ENCODE measurements around the gene COL18A1. TPM values are rescaled to one million over a fixed set of nuclear protein-coding genes. Genes with fewer than 3 reads are reported as not detected.

COL18A1 gene
- total RNA-seq, 1 donor = 33.7 TPM

- no peak overlapping the region for H3K4me3 ChIP-seq (ENCODE audit: low read depth, low read length)
- TF ChIP-seq, protein P1, sequence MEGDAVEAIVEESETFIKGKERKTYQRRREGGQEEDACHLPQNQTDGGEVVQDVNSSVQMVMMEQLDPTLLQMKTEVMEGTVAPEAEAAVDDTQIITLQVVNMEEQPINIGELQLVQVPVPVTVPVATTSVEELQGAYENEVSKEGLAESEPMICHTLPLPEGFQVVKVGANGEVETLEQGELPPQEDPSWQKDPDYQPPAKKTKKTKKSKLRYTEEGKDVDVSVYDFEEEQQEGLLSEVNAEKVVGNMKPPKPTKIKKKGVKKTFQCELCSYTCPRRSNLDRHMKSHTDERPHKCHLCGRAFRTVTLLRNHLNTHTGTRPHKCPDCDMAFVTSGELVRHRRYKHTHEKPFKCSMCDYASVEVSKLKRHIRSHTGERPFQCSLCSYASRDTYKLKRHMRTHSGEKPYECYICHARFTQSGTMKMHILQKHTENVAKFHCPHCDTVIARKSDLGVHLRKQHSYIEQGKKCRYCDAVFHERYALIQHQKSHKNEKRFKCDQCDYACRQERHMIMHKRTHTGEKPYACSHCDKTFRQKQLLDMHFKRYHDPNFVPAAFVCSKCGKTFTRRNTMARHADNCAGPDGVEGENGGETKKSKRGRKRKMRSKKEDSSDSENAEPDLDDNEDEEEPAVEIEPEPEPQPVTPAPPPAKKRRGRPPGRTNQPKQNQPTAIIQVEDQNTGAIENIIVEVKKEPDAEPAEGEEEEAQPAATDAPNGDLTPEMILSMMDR (IDR thresholded peaks at IDR 0.05; ENCODE audit: insufficient read depth, low read depth, low read length) = no peak
- no peak for DNase-seq (ENCODE audit: low read depth)
Measured at GRCh38 chr21:45468051-45468970, 63.3 kb downstream of the COL18A1 start.

DNA sequence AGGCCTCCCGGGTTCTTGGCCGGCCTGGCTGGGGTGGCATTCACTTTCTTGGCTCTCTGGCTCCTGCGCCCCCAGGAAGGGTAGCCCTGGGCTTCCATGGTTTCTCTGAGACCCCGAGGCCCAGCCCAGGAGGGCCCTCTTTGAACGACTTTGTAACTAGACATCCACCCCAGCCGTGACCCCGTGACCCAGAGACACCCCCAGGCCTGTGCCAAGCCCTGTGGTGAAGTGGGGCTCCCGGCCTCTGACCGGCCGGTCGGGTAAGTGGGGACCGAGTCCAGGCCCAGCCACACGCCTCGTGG, 64.0 kb downstream of the COL18A1 start:
- TF ChIP-seq, protein P1 (IDR thresholded peaks at IDR 0.05; ENCODE audit: insufficient read depth, low read depth, low read length) = no peak
- no peak overlapping the region for H3K4me3 ChIP-seq (ENCODE audit: low read depth, low read length)
- DNase-seq (ENCODE audit: low read depth) = no peak

- DNase-seq (ENCODE audit: low read depth) = peak; percentile 54
- TF ChIP-seq, protein P1 (IDR thresholded peaks at IDR 0.05; ENCODE audit: insufficient read depth, low read depth, low read length) = no peak
- H3K4me3 ChIP-seq (ENCODE audit: low read depth, low read length) = no peak overlapping the region
Measured at GRCh38 chr21:45469273-45470086, 64.5 kb downstream of the COL18A1 start.

DNA sequence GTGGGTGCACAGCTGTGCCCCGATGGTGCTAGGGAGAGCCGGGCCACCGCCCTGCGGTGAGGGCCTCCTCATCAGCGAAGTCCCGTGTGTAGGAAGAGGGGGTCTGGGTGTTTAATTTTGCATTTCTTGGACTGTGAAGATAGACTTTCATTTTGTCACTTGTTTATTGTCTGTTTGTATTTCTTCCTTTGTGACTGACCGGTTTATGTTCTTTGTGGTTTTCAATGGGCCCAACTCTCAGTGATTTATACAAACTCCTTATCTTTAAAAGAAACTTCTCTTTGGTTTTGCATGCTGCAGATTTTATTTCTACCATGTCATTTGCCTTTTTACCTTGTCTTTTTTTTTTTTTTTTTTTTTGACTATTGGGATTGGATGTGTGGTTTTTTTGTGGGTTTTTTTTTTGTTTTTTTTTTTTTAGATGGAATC, 65.1 kb downstream of the COL18A1 start:
- H3K4me3 ChIP-seq (ENCODE audit: low read depth, low read length) = no peak overlapping the region
- TF ChIP-seq, protein P1 (IDR thresholded peaks at IDR 0.05; ENCODE audit: insufficient read depth, low read depth, low read length) = no peak
- DNase-seq (ENCODE audit: low read depth) = peak; percentile 96

DNA sequence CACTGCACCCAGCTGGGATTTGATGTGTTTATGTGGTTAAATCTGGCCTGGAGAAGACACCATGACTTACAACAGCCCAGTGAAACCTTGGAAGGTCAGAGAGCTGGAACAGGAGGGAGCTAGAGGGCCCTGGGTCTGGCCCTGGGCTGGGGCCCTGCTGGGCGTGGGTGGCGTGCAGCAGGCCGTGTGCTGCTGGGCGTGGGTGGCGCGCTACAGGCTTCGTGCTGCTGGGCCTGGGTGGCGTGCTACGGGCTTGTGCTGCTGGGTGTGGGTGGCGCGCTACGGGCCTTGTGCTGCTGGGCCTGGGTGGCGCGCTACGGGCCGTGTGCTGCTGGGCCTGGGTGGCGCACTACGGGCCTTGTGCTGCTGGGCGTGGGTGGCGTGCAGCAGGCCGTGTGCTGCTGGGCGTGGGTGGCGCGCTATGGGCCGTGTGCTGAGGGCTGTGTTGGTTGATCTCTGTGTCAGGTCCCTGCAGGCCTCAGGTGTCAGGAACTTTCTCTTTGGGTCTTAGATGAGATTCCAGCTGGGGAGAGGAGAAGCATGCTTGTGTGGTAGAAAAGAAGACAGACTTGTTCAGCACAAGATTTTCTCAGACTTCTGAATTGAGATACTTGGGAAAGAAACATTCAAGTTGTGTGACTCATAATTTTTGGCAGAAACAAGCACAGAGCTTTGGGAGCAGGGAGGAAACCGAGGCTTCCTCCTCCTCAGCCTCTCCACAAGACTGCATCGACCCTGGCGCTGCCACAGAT, 66.0 kb downstream of the COL18A1 start:
- TF ChIP-seq, protein P1 (IDR thresholded peaks at IDR 0.05; ENCODE audit: insufficient read depth, low read depth, low read length) = no peak
- no peak overlapping the region for H3K4me3 ChIP-seq (ENCODE audit: low read depth, low read length)
- DNase-seq (ENCODE audit: low read depth) = peak; percentile 94

- TF ChIP-seq, protein P1 (IDR thresholded peaks at IDR 0.05; ENCODE audit: insufficient read depth, low read depth, low read length) = no peak
- H3K4me3 ChIP-seq (ENCODE audit: low read depth, low read length) = peak overlapping the region; percentile 12
- DNase-seq (ENCODE audit: low read depth) = peak; percentile 89
Measured at GRCh38 chr21:45471525-45472221, 66.7 kb downstream of the COL18A1 start.
